Breast epithelium (tissue), 4 donors: ENCODE results near the gene C12orf60. TPM values are rescaled to one million over a fixed set of nuclear protein-coding genes. Genes with fewer than 3 reads are reported as not detected.

Experiments used
- DNase-seq, 2 donors: peaks; one replicate each; pipeline ENCODE4 v3.0.0-alpha.2; 2019; ENCODE audit warnings: low spot score in 2 of 2
- H3K27ac ChIP-seq, 2 donors: fragments of 200-600 bp; sonication (generic) in 1 of 2; one replicate each; pipeline ENCODE4 v1.5.1; 2016 to 2019; ENCODE audit warnings: mild to moderate bottlenecking in 1 of 2
- H3K27me3 ChIP-seq, 2 donors: fragments of 200-600 bp; sonication (generic) in 1 of 2; one replicate each; pipeline versions ENCODE4 v1.5.1 to v1.6.0; 2017 to 2019; ENCODE audit warnings: control low read depth in 1 of 2, mild to moderate bottlenecking in 1 of 2
- H3K36me3 ChIP-seq: fragments of 200-600 bp; one replicate; pipeline ENCODE4 v1.5.1; 2019
- H3K4me1 ChIP-seq, 2 donors: fragments of 200-600 bp; sonication (generic); one replicate each; pipeline ENCODE4 v1.5.1; 2016 to 2019; ENCODE audit warnings: control low read depth in 1 of 2
- H3K4me3 ChIP-seq, 3 donors: fragments of 200-600 bp; sonication (generic); 1 replicate in 2 of 3; 2 replicates in 1 of 3; pipeline ENCODE4 v1.5.1; 2016 to 2019; ENCODE audit warnings: mild to moderate bottlenecking in 3 of 3, moderate library complexity in 2 of 3
- H3K9me3 ChIP-seq, 2 donors: fragments of 200-600 bp; sonication (generic) in 1 of 2; one replicate each; pipeline ENCODE4 v1.5.1; 2016 to 2019; ENCODE audit warnings: control low read depth in 1 of 2
- POLR2A ChIP-seq: fragments of 450-650 bp; IDR thresholded peaks from one replicate; pipeline ENCODE4 v1.6.1; 2016; ENCODE audit warnings: antibody characterized with exemption, mild to moderate bottlenecking, moderate library complexity
- POLR2AphosphoS5 ChIP-seq, 3 donors: sonication (generic); formaldehyde crosslinking; IDR thresholded peaks; one replicate each; pipeline ENCODE4 v1.6.1; 2017; ENCODE audit warnings: antibody characterized with exemption in 3 of 3
- intact Hi-C: fragments of 100-400 bp; cut with DNase I; formaldehyde crosslinking; loops from one replicate; pipeline ENCODE4 v1.15.1; 2023; ENCODE audit warnings: low total_unique reads
- total RNA-seq, 3 donors: library from RNA; depleted of rRNA; stranded (reverse); fragments of >200 nt; gene quantifications; one replicate each; pipeline ENCODE4 v1.1.0, GENCODE V29; 2016
- TF ChIP-seq, protein P1 (sequence below), 3 donors: fragments of 450-650 bp; IDR thresholded peaks; one replicate each; pipeline ENCODE4 v1.5.1; 2016 to 2017; ENCODE audit warnings: antibody characterized with exemption in 3 of 3, mild to moderate bottlenecking in 3 of 3, moderate library complexity in 3 of 3

The C12orf60 gene
- total RNA-seq, 3 donors from 2014 or later: 1.4 to 2.3 (median 1.6) TPM

DNA sequence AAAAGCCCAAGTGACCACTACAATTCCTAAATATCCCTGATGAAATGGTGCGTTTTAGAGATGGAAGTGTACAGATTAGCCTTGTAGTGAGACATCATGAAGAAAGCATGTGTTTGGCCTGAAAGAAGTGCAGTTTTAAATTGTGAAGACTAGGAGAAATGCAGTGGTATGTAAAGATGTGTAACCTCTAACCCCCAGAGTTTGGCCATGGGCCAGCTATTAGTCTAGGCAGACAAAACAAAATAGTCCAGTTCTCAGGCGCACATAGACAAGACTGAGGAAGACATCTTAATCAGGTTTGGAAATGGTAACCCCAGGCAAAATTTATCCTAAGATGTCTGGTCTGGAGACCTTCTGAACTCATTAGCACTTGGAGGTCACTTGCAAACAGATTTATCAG, 23.6 kb upstream of the C12orf60 start:
- DNase-seq: no peak
- no peaks in the 10 kb centered on the region for H3K36me3 ChIP-seq
- no peaks in the 10 kb centered on the region for H3K9me3 ChIP-seq
- H3K27ac ChIP-seq: no peak overlapping the region
- no peaks in the 10 kb centered on the region for H3K27me3 ChIP-seq
- intact Hi-C loops: no loop called here
- H3K4me1 ChIP-seq: peaks cover 0 to 7% of the 10 kb centered on the region in 2 donors
- H3K4me3 ChIP-seq: no peak overlapping the region
- TF ChIP-seq, protein P1, sequence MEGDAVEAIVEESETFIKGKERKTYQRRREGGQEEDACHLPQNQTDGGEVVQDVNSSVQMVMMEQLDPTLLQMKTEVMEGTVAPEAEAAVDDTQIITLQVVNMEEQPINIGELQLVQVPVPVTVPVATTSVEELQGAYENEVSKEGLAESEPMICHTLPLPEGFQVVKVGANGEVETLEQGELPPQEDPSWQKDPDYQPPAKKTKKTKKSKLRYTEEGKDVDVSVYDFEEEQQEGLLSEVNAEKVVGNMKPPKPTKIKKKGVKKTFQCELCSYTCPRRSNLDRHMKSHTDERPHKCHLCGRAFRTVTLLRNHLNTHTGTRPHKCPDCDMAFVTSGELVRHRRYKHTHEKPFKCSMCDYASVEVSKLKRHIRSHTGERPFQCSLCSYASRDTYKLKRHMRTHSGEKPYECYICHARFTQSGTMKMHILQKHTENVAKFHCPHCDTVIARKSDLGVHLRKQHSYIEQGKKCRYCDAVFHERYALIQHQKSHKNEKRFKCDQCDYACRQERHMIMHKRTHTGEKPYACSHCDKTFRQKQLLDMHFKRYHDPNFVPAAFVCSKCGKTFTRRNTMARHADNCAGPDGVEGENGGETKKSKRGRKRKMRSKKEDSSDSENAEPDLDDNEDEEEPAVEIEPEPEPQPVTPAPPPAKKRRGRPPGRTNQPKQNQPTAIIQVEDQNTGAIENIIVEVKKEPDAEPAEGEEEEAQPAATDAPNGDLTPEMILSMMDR (IDR thresholded peaks at IDR 0.05): no peak
- TF ChIP-seq POLR2A (no peak), POLR2AphosphoS5 (IDR thresholded peaks at IDR 0.05) (no peak)

- Histone ChIP-seq H3K4me3 (no peak overlapping the region), H3K4me1 (peaks cover 0 to 7% of the 10 kb centered on the region in 2 donors), H3K9me3 (no peaks in the 10 kb centered on the region), H3K27me3 (no peaks in the 10 kb centered on the region), H3K36me3 (no peaks in the 10 kb centered on the region), H3K27ac (no peak overlapping the region)
- TF ChIP-seq POLR2AphosphoS5 (IDR thresholded peaks at IDR 0.05): no peak
- TF ChIP-seq, protein P1 (IDR thresholded peaks at IDR 0.05): no peak
- intact Hi-C loops: no loop called here
- DNase-seq: no peak
Measured at GRCh38 chr12:14780859-14781258, 22.6 kb upstream of the C12orf60 start.

GRCh38 chr12:14781563-14781962, 21.9 kb upstream of the C12orf60 start:
- no peaks in the 10 kb centered on the region for H3K27me3 ChIP-seq
- H3K4me1 ChIP-seq: peaks cover 0 to 2% of the 10 kb centered on the region in 2 donors
- no peak overlapping the region for H3K4me3 ChIP-seq
- no peaks in the 10 kb centered on the region for H3K36me3 ChIP-seq
- TF ChIP-seq POLR2A (no peak), POLR2AphosphoS5 (IDR thresholded peaks at IDR 0.05) (no peak)
- TF ChIP-seq, protein P1 (IDR thresholded peaks at IDR 0.05): no peak
- no peaks in the 10 kb centered on the region for H3K9me3 ChIP-seq
- no peak overlapping the region for H3K27ac ChIP-seq
- intact Hi-C loops: no loop called here
- no peak for DNase-seq

- Histone ChIP-seq H3K27ac (no peak overlapping the region), H3K9me3 (no peaks in the 10 kb centered on the region), H3K36me3 (no peaks in the 10 kb centered on the region), H3K27me3 (no peaks in the 10 kb centered on the region), H3K4me3 (no peak overlapping the region), H3K4me1 (no peaks in the 10 kb centered on the region)
- no peak for TF ChIP-seq POLR2A
- no peak for TF ChIP-seq POLR2AphosphoS5 (IDR thresholded peaks at IDR 0.05)
- TF ChIP-seq, protein P1 (IDR thresholded peaks at IDR 0.05): no peak
- no peak for DNase-seq
- intact Hi-C loops: no loop called here
Measured at GRCh38 chr12:14782756-14783155, 20.7 kb upstream of the C12orf60 start.

- TF ChIP-seq, protein P1 (IDR thresholded peaks at IDR 0.05): no peak
- TF ChIP-seq POLR2A (no peak), POLR2AphosphoS5 (IDR thresholded peaks at IDR 0.05) (no peak)
- Histone ChIP-seq H3K4me1 (no peaks in the 10 kb centered on the region), H3K36me3 (no peaks in the 10 kb centered on the region), H3K27me3 (no peaks in the 10 kb centered on the region), H3K4me3 (no peak overlapping the region), H3K9me3 (no peaks in the 10 kb centered on the region), H3K27ac (no peak overlapping the region)
- intact Hi-C loops: no loop called here
- DNase-seq: no peak
Measured at GRCh38 chr12:14784471-14784870, 19.0 kb upstream of the C12orf60 start.
